K562 (cell line): ENCODE results near the gene LAMTOR4.

Experiments used
- BDP1 ChIP-seq: IDR thresholded peaks from 3 replicates; pipeline ENCODE4 v1.6.1; 2011; ENCODE audit not compliant: insufficient read length, insufficient read depth
- CHD2 ChIP-seq: IDR thresholded peaks from 2 replicates; pipeline ENCODE4 v1.6.1; 2011; ENCODE audit warnings: low read depth, low read length
- EZH2 ChIP-seq: IDR thresholded peaks from 2 replicates; pipeline ENCODE4 v1.6.1; 2012; ENCODE audit warnings: low read depth, mild to moderate bottlenecking, inconsistent platforms, low read length, borderline replicate concordance
- STAG1 ChIP-seq: sonication (generic); formaldehyde crosslinking; IDR thresholded peaks from 2 replicates; pipeline ENCODE4 v1.5.0; 2020; ENCODE audit warnings: missing genetic modification reagents, borderline replicate concordance
- TF ChIP-seq, protein P1 (sequence below), 3 experiments: IDR thresholded peaks in 2 of 3; conservative IDR thresholded peaks in 1 of 3; 2 replicates each; pipeline ENCODE4 v1.5.1; 2011 to 2012; ENCODE audit warnings: low read length in 3 of 3, mild to moderate bottlenecking in 3 of 3, control low read depth in 2 of 3, improper control_type of control experiment in 1 of 3, inconsistent platforms in 1 of 3, low read depth in 1 of 3, mixed read lengths in 1 of 3, moderate library complexity in 1 of 3; ENCODE audit not compliant: insufficient read depth in 2 of 3

- TF ChIP-seq CHD2 (no peak), BDP1 (no peak), EZH2 (no peak), STAG1 (CRISPR knock-in tag) (no peak)
- TF ChIP-seq, protein P1, sequence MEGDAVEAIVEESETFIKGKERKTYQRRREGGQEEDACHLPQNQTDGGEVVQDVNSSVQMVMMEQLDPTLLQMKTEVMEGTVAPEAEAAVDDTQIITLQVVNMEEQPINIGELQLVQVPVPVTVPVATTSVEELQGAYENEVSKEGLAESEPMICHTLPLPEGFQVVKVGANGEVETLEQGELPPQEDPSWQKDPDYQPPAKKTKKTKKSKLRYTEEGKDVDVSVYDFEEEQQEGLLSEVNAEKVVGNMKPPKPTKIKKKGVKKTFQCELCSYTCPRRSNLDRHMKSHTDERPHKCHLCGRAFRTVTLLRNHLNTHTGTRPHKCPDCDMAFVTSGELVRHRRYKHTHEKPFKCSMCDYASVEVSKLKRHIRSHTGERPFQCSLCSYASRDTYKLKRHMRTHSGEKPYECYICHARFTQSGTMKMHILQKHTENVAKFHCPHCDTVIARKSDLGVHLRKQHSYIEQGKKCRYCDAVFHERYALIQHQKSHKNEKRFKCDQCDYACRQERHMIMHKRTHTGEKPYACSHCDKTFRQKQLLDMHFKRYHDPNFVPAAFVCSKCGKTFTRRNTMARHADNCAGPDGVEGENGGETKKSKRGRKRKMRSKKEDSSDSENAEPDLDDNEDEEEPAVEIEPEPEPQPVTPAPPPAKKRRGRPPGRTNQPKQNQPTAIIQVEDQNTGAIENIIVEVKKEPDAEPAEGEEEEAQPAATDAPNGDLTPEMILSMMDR (IDR thresholded peaks at IDR 0.05 in 2 of 3, conservative IDR thresholded peaks at IDR 0.05 in 1 of 3; ENCODE audit: insufficient read depth in 2 of 3, low read depth in 1 of 3, low read length in 3 of 3): no peak
These were observed 25.2 kb downstream of the LAMTOR4 start for GRCh38 chr7:100173806-100174495.
